Midbrain (tissue), 1 donor: ENCODE measurements around the gene CDK6.
A peak's percentile ranks its signal among the peaks of the same experiment; 100 is the strongest.
"Not testable (repeated sequence)": the region's sequence is repeated elsewhere in the genome, so short reads cannot be mapped to it uniquely, and the experiment has no call there.

Source experiments
- DNase-seq: peaks from one replicate; lab custom pipeline; 2025; lab: John Stamatoyannopoulos, UW

The CDK6 gene

DNA sequence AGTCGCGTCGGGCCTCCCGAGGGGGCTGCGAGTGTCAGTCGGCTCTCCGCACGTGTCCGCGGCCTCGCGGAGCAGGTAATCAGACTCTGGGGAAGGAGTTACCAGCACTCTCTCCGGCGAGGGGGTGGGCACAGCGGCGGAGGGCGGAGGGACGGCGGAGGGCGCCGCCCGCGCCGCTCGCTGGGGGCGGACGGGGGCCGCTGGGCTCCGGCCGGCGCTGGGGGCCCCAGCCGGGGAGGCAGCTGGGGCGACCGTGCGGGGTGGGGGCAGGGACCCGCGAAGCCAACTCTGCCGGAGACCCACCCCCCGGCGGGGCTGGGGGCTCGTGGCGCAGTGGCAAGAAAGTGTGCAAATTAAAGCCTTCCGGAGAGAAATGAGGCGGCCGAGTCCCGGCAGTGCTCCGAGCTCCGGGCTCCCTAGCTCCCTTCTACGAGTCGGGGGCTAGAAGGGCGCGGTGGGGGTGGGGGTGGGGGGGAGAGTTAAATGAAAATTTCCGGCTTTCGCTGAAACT, at the start of gene CDK6:
Gene CDK6 (minus strand): TSS at position 85 of the 511 bp plus-strand sequence. CDS start 3,250 bp downstream, outside the sequence.
- DNase-seq: no peak

DNA sequence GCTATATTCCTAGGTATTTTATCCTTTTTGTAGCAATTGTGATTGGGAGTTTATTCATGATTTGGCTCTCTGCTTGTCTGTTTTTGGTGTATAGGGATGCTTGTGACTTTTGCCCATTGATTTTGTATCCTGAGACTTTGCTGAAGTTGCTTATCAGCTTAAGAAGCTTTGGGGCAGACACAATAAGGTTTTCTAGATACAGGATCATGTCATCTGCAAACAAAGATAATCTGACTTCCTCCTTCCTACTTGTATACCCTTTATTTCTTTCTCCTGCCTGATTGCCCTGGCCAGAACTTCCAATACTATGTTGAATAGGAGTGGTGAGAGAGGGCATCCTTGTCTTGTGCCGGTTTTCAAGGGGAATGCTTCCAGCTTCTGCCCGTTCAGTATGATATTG, 49.7 kb upstream of the CDK6 start:
- DNase-seq: not testable (repeated sequence)

DNA sequence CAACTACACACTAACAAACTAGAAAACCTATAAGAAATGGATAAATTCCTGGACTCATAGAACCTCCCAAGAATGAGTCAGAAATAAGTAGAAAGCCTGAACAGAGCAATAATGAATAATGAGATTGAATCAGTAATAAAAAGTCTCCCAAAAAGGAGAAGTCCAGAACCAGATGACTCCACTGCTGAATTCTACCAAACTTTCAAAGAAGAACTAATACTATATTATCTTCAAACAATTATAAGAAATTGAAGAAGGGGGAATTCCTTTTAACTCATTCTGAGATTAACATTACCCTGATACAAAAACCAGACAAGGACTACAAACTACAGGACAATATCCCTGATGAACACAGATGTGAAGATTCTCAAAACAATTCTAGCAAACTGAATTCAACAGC, 47.8 kb upstream of the CDK6 start:
- DNase-seq: no peak

DNA sequence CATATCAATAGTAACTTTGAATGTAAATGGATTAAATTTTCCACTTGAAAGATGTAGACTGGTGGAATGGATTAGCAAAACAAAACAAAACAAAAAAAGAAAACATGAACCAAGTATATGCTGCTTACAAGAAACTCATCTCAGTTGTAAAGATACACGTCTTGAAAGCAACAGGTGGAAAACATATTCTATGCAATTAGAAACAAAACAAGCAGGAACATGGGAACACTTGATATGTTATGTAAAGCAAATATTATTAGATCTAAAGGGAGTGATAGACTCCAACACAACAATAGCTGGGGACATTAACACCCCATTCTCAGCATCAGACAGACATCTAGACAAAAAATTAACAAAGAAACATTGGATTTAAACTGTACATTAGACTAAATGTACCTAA, 46.4 kb upstream of the CDK6 start:
- DNase-seq: no peak

DNA sequence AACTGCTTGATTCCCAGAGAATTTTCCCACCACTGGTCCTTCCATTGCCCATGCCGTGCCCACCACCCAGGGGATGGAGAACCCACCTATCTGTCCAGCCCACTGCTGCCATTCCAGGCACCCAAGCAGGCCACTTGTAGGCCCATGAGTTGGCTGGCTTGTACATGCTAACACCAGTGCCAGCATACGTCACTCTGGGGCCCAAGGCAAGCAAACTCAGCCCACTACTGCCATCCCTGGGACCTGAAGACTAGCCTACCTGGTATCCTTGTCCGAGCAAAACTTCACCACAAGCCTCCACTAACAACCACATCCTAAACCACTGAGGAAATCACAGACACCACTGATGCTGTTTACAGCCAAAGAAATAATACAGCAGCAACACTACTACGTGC, 44.7 kb upstream of the CDK6 start:
- DNase-seq: no peak

DNA sequence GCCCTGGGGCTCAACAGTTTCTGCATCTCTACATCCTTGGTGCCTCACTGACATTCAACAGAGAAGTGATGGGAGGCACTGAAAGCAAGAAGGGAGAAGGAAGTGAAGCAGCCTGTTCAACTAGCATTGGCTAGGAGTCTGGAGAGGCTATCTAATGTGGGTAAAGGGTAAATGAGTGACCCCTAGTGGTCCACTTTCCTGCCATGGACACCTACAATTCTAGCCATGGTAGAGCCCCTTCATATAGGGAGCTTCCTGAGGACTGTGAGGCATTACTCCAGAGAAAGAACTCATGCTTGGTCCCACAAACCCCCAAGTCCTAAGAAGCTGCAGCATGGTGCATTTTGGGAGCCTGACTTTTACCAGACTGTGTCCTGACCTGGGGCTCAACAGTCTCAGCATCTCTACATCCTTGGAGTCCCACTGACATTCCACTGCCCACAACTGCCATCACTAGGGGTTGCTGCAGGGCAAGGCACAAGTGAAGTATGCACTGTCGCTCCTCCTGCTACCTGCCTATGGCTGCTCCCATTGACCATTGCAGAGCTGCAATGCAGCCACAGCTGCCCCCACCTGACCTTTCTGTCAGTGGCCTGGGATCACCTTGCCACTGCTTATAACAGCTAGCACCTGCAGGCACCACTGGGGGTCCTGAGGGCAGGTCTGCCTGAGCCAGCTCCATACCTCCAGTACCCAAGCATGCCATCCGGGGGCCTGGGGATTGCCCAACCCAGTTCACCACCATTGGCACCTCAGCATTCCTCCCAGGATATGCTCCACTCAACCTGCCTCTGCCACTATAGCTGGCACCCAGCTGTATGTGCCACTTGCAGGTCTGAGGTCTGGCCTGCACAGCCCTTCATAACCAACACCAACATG, 44.1 kb upstream of the CDK6 start:
- DNase-seq: peak; percentile 1

DNA sequence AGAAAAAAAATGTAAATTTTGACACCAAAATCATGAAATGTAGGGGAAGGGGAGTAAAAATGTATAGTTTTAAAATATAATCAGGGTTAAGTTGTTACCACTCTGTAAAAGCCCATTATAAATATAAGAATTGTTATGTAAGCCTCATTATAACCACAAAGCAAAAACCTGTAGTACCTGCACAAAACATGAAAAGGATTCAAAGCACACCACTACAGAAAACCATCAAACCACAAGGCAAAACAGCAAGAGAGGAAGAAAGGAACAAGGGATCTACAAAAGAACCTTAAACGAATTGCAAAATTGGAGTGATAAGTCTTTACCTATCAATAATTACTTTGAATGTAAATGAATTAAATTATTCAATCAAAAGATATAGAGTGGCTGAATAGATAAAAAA, 41.0 kb upstream of the CDK6 start:
- no peak for DNase-seq

DNA sequence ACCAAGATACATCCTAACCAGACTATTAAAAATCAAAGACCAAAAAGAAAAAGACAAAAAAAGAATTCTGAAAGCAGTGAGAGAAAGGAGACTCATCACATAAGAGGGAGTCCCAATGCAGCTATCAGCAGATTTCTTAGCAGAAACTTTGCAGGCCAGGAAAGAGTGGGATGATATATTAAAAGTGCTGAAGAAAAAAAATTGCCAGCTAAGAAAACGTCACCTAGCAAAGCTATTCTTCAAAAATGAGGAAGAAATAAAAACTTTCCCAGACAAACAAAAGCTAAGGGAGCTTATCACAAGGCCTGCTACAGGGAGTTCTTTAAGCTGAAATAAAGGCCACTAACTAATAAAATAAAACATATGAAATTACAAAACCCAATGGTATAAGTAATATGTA, 40.5 kb upstream of the CDK6 start:
- DNase-seq: no peak

DNA sequence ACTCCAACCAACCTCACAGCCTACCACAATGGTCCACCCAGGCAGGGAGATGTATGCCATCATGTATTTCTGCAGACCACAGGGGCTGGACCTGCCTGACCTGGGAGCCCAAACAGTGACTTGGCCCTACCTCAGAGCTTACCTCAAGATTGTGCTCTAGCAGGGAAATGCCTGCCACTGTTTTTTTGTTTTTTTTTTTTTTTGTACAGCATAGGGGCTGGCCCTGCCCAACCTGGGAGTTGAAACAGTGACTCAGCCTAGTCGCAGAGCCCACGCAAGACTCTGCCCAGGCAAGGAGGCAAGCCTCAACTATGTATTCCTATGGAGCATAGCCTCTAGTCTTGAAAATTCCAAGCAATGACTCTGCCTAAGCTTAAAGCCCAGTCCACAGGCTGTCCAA, 39.3 kb upstream of the CDK6 start:
- no peak for DNase-seq

DNA sequence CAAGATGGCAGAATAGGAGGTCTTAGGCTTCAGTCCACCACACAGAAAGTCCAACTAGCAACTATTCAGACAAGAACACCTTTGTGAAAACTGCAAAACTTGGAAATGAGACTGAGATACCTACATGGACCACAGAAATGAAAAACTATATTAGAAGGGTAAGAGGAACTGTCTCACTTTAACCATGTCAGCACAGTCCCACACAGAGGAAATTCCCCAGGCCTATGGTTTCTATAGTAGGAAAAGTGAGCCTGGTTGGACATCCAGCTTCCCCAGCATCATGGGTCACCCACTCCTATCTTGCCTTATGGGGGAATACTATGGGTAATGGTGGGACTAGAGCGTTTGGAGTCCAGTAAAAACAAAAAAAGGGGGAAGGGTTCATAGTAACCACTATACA, 38.8 kb upstream of the CDK6 start:
- DNase-seq: no peak

DNA sequence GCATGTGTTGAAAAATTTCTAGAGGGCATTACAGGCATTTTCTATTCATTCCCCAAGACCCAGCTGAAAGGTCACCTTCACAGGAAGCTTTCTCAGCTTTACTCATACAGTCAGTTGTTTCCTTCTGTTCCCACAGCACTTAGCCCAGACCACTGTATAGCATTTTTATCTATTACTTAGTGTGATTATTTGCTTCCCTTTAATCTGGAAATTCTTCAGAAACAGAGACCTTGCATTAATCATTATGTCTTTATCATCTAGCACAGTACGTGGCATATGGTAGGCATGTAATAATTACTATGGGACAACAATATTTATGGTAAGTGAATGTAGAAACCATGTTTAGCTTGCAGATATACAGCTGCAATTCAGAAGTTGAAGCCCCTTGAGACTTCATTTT, 38.2 kb upstream of the CDK6 start:
- no peak for DNase-seq

DNA sequence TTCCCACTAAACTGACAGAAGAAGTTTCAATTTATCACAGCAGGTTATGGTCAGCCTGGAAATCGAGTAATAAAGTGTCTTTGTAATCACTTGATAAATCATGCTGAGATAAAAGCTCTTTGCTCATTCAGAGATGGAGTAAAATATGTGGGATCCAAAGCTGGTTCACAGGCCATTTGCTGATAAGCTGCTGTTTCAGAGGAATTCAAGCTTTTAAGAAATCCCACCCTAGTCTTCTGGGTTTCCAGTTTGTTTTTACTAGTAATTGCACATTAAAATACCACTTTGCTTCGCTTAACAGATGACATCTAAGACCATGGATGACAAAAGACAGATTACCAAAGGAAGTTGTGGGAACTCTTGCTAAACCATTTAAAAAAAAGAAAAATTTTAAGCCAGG, 37.4 kb upstream of the CDK6 start:
- no peak for DNase-seq

DNA sequence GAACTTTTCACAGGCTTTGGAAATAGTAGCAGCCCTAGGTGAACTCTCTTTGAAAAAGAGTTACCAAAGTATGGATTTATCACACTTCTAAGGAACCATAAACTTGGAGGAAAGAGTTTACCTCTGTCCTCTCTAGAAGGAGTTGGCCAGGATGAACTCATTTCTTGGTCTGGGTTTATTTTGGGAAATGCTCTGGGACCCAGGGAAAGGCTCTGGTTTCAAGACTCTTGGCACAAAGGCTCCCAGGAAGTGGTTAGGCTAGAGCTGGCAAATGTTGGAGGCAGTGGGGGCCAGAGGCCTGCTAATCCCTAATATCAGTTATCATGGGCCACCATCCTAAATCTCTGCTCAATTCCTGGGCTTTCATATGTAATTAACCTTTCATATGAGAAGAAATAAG, 36.3 kb upstream of the CDK6 start:
- DNase-seq: no peak

DNA sequence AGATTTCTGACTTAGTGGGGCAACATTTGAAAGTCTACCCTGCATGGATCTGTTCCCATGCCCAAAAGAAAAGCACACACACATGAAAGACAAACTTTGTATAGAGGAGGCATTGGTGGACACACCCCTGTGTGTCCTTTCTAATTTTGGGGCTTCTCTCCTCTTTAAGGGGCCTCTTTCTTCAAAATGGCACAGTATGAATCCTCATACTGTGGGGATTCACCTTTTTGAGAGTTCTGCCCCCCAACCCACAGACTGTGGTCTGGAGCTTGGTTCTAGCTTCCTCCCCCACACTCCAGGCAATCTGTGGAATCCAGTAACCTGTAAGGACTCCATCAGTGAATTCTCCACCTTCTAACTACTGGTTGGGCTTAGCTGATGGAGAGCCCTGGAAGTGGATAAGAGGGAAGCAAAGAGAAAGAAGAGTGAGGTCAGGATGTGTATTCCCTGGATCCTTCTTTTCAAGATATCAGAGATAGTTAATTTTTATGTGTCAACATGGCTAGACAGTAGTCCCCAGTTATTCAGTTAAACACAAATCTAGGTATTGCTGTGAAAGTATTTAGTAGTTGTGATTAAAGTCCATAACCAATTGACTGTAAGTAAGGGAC, 32.4 kb upstream of the CDK6 start:
- DNase-seq: no peak

DNA sequence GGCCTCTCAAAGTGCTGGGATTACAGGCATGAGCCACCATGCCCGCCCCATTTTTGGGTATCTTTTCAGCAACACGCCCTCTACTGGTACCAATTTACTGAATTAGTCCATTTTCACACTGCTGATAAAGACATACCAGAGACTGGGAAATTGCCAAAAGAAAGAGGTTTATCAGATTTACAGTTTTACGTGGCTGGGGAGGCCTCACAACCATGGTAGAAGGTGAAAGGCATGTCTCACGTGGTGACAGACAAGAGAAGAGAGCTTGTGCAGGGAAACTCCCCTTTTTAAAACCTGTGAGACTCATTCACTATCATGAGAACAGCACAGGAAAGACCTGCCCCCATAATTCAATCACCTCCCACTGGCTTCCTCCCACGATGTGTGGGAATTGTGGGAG, 27.8 kb upstream of the CDK6 start:
- not testable (repeated sequence) for DNase-seq

DNA sequence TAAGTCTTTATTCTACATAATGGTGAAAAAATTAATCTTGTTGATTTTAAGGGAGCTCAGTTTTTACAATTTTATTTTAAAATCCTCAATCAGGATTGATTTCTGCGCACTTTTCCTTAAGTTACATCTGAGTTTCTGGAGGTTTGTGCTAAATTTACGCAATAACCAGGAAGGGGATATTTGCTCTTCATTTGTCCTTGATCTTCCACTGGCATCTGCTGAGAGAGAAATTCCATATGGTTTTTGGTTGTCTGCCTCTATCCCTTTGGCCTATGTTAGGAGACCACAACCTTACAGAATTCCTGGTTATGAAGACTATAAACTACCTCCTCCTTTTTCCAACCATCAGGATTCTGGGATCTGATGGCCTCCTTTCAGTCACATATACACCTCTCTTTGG, 20.1 kb upstream of the CDK6 start:
- DNase-seq: no peak

DNA sequence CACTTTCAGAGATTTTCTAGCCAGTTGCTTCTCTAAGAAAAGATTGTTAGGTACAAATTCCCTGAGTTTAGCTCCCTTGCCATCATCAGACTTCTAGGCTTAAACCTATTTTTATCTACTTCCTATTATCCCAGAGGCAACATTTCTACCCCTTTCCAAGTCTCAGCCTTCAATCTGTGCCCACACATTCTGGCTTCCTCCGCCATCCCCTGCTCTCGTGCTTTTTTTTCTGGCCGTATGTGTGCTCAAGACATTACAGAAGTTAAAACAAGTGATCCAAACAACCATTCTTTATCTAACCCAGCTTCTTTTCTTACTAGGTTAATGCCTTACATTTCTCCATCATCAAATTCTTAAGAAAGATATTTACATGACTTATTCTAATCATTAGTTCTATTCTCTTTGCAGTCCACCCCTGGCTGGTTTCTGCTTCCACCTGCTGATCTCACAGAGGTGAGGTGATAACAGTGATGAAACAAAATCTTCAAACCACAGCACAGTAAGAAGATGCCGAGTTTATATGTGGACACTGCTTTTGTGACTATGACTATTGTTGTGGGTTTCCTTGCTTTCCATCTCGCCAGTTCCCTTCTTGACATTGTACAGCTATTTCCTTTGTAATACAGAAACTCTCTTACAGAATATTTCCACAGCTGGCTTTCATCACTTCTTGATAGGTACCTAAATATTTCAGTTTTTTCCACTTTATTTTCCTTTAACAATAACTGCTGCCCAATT, 18.3 kb upstream of the CDK6 start:
- no peak for DNase-seq

DNA sequence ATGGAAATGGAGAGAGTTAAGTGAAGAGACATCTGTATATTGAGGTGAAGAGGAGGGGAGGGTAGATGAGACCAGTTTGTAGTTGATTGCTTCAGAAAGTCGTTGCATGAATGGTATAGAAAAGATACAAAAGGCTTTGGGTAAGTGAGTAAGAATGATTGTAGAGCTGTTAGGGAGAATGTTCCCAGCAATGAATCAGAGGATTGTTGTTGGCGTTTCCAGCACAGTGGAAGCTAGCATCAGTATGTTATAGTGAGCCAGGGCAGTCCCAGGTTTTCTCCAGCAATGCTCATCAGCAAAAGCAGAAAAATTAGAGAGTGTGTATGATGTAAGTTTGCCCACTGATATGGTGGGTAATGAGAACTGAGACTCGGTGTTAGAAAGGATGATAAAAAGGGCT, 15.4 kb upstream of the CDK6 start:
- no peak for DNase-seq

DNA sequence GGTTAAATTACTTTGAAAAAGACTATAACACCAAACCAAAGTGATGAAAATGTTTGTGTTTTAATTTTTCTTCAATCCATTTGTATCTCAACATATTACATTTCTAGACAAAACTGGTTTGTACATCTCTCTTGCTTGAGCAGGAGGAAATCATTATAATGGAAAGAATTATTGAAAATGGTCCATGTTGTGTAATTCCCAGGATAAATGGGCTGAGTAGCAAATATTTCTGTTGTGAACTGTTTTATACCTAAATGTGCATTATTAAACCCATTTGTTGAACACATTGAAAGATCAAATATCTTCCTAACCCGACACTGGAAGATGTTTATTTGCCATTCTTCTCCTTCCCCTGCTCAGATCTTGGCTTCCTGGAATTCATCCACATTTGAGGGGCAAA, 14.1 kb upstream of the CDK6 start:
- no peak for DNase-seq

DNA sequence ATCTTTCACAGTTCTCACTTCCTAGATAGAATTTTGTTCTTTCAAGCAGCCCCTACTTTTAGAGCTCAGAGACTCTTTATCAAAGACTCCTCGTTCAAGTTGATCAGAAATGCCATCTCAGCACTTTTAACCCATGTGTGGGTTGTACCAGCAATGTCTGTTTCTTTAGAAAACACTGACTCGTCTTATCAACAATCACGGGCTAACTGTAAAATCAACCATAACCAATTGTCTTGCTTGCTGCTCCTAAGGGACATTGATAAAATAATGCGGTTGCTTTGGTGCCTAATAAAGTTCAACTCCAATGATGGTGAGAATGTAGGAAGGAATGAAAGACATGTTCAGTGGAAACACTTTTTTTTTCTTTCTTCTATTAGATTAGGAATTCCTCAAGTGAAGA, 12.9 kb upstream of the CDK6 start:
- no peak for DNase-seq

DNA sequence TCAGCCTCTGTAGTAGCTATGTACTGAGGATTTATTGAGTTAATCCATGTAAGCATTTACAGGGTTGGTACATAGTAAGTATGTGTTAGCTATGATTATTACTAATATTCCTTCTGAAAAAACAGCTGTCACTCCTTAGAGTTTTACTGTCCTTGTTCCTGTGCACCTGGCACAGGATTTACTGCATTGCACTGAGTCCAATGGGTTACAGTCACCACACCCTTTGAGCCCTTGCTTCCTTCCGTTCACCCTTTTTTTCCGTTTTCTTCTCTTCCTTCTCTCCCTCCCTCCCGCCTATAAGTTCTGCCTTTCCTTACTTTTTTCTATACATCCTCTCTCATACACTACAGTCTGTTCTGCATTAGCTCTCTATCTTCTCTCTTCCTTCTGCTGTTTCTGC, 12.5 kb upstream of the CDK6 start:
- no peak for DNase-seq

DNA sequence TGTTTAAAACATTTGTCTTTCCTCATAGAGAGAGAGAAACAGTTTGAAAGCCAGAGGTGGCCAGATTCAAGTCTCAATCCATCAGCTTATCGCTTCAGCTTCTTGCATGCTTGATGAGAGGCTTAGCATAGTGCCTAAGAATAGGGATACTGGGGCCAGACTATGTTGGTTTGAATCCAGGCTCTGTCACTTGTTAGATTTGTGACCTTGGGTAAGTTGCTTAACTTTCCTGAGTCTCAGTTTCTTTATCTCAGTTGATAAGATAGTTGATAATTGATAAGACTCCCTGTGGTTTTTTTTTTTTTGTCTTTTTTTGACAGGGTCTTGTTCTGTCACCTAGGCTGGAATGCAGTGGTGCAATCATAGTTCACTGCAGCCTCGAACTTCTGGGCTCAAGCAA, 12.1 kb upstream of the CDK6 start:
- no peak for DNase-seq

DNA sequence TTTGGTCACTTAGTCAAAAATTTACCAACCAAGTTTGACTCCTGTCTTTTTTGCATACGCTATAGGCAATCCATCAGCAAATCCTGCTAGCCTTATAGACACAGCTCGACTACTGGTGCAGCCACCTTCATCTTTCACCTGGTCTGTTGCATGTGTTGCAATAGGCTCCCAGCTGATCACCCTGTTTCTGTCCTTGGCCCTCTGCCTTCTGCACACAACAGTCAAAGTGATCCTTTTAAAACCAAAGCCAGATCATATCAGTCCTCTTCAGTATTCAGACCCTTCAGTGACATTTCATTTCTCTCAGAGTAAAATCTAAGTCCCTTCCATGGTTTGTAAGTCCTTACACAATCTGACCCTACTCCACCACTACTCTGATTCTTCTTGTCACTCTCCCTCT, 10.9 kb upstream of the CDK6 start:
- no peak for DNase-seq
